HG02943 (cell line): Measurements from ENCODE around the gene CHST14.

Experiments used
- ATAC-seq: cut with Tn5 transposase; IDR thresholded peaks from one replicate; pipeline ENCODE4 v1.9.1; 2021; ENCODE audit warnings: mild to moderate bottlenecking, low read depth, moderate library complexity; ENCODE audit not compliant: unreplicated experiment

The CHST14 gene

GRCh38 chr15:40487816-40488682 lies 17.3 kb downstream of the CHST14 start:
- no peak for ATAC-seq

- no peak for ATAC-seq
Measured at GRCh38 chr15:40489274-40490175, 18.7 kb downstream of the CHST14 start.

GRCh38 chr15:40493089-40493840 lies 22.5 kb downstream of the CHST14 start:
- ATAC-seq = no peak

GRCh38 chr15:40495516-40495915 lies 24.7 kb downstream of the CHST14 start:
- ATAC-seq = no peak

GRCh38 chr15:40498418-40498817 lies 27.6 kb downstream of the CHST14 start:
- no peak for ATAC-seq

- ATAC-seq = no peak
Measured at GRCh38 chr15:40498891-40499290, 28.1 kb downstream of the CHST14 start.

GRCh38 chr15:40499931-40500330 lies 29.1 kb downstream of the CHST14 start:
- no peak for ATAC-seq

- ATAC-seq = no peak
Measured at GRCh38 chr15:40500568-40501330, 30.0 kb downstream of the CHST14 start.

- ATAC-seq = no peak
Measured at GRCh38 chr15:40501487-40501886, 30.7 kb downstream of the CHST14 start.

GRCh38 chr15:40506964-40507571 lies 36.3 kb downstream of the CHST14 start:
- no peak for ATAC-seq

GRCh38 chr15:40508216-40508615 lies 37.4 kb downstream of the CHST14 start:
- ATAC-seq = no peak

- no peak for ATAC-seq
Measured at GRCh38 chr15:40510201-40510600, 39.4 kb downstream of the CHST14 start.

GRCh38 chr15:40511093-40511471 lies 40.3 kb downstream of the CHST14 start:
- no peak for ATAC-seq

GRCh38 chr15:40511472-40512133 lies 40.8 kb downstream of the CHST14 start:
- no peak for ATAC-seq

- ATAC-seq = no peak
Measured at GRCh38 chr15:40512440-40512839, 41.7 kb downstream of the CHST14 start.

GRCh38 chr15:40513609-40514008 lies 42.8 kb downstream of the CHST14 start:
- ATAC-seq = no peak

GRCh38 chr15:40516322-40516721 lies 45.5 kb downstream of the CHST14 start:
- ATAC-seq = no peak
